Kidney (tissue), 14 donors: ENCODE measurements around the gene ZNF827. TPM values are rescaled to one million over a fixed set of nuclear protein-coding genes. Genes with fewer than 3 reads are reported as not detected.

Experiments
- DNase-seq, 5 donors: peaks; one replicate each; pipeline ENCODE4 v3.0.0-alpha.2; 2013 to 2020
- FAIRE-seq: peaks from 2 replicates; lab custom pipeline; 2012; peaks lifted over from hg19 to GRCh38; lab: Jason Lieb, UNC
- H3K27ac ChIP-seq, 2 donors: one replicate each; pipeline ENCODE4 v1.7.0; 2013; ENCODE audit warnings: low read depth in 2 of 2, low read length in 2 of 2, inconsistent platforms in 1 of 2
- H3K27me3 ChIP-seq: one replicate; pipeline ENCODE4 v1.7.1; 2013; ENCODE audit warnings: low read length, inconsistent platforms; ENCODE audit not compliant: control insufficient read depth, insufficient read depth
- H3K36me3 ChIP-seq, 3 donors: one replicate each; pipeline versions ENCODE4 v1.7.0 to v1.7.1; 2013; ENCODE audit warnings: low read length in 3 of 3, control low read depth in 1 of 3, inconsistent platforms in 1 of 3; ENCODE audit not compliant: insufficient read depth in 3 of 3, control insufficient read depth in 2 of 3
- H3K4me1 ChIP-seq, 3 donors: one replicate each; pipeline versions ENCODE4 v1.7.0 to v1.7.1; 2013; ENCODE audit warnings: low read length in 3 of 3, inconsistent platforms in 1 of 3, low read depth in 1 of 3; ENCODE audit not compliant: control insufficient read depth in 2 of 3, insufficient read depth in 2 of 3
- H3K4me3 ChIP-seq, 3 donors: one replicate each; pipeline versions ENCODE4 v1.7.0 to v1.8.1; 2013; ENCODE audit warnings: low read length in 3 of 3, control low read depth in 1 of 3, inconsistent platforms in 1 of 3
- H3K9ac ChIP-seq, 3 donors: one replicate each; pipeline versions ENCODE4 v1.7.0 to v1.7.1; 2013; ENCODE audit warnings: low read length in 3 of 3, control low read depth in 1 of 3, inconsistent platforms in 1 of 3
- H3K9me3 ChIP-seq, 3 donors: one replicate each; pipeline versions ENCODE4 v1.7.0 to v1.7.1; 2013; ENCODE audit warnings: low read length in 3 of 3, control low read depth in 1 of 3, inconsistent platforms in 1 of 3; ENCODE audit not compliant: control insufficient read depth in 2 of 3, insufficient read depth in 1 of 3
- CTCF ChIP-seq: IDR thresholded peaks from 3 replicates; pipeline ENCODE4 v1.5.1; 2012; ENCODE audit warnings: mild to moderate bottlenecking, moderate library complexity, borderline replicate concordance; ENCODE audit not compliant: insufficient read depth; ENCODE audit errors: extremely low read depth
- intact Hi-C: fragments of 100-400 bp; cut with DNase I; formaldehyde crosslinking; loops from one replicate; pipeline ENCODE4 v1.11.1; 2022
- polyA plus RNA-seq: library from polyadenylated mRNA; stranded (reverse); fragments of 350-450 nt; fragmentation: Illumina TruSeq; extraction: RNeasy Lipid Tissue Mini Kit (QIAGEN cat#74804); gene quantifications from one replicate; pipeline ENCODE4 v1.2.3, GENCODE V29; 2014; ENCODE audit warnings: low read depth, low replicate concordance; ENCODE audit not compliant: insufficient read depth
- total RNA-seq: library from RNA; stranded (reverse); fragmentation: NEBNext Ultra II Directional; extraction: Animal tissue kit (Norgen Biotek cat#: 25700); gene quantifications from one replicate; pipeline ENCODE4 v1.2.1, GENCODE V29; 2021
- donor health status: control.
- donor health status: control.
- donor health status: control.
- donor health status: control.
- donor health status: control.
- donor health status: DM: yes; HTN: yes; CAD: no.
- donor health status: Normal renal cell carcinoma (clear cell type).

Gene ZNF827
- total and polyA plus RNA-seq, 2 donors from 2014 or later: 3.5 to 22.6 TPM

GRCh38 chr4:145879598-145879997 is 59.0 kb downstream of the ZNF827 start:
- TF ChIP-seq CTCF: no peak

GRCh38 chr4:145878501-145879435 is 59.9 kb downstream of the ZNF827 start:
- FAIRE-seq: peak; percentile 39
- Histone ChIP-seq H3K27ac (peak overlapping the region in 1 of 2 donors; percentile 7), H3K27me3 (no peaks in the 10 kb centered on the region), H3K9ac (no peak overlapping the region), H3K4me3 (no peak overlapping the region), H3K36me3 (no peaks in the 10 kb centered on the region), H3K9me3 (no peaks in the 10 kb centered on the region), H3K4me1 (peaks cover 0 to 24% (median 18%) of the 10 kb centered on the region in 3 donors)
- peak in 1 of 5 donors; percentile 56 for DNase-seq
- no peak for TF ChIP-seq CTCF
- intact Hi-C loops: no loop called here

More at GRCh38 chr4:145879598-145879997, 59.0 kb downstream of the ZNF827 start:
- DNase-seq (no peak), FAIRE-seq (no peak)
- H3K27me3 ChIP-seq: no peaks in the 10 kb centered on the region
- H3K9me3 ChIP-seq: no peaks in the 10 kb centered on the region
- intact Hi-C loops: no loop called here
- no peaks in the 10 kb centered on the region for H3K36me3 ChIP-seq
- H3K9ac ChIP-seq: no peak overlapping the region
- H3K4me1 ChIP-seq: peaks cover 0 to 24% (median 18%) of the 10 kb centered on the region in 3 donors
- no peak overlapping the region for H3K4me3 ChIP-seq
- no peak overlapping the region for H3K27ac ChIP-seq

GRCh38 chr4:145876531-145877180 is 62.0 kb downstream of the ZNF827 start:
- FAIRE-seq (no peak), DNase-seq (no peak)
- Histone ChIP-seq H3K27ac (no peak overlapping the region), H3K4me3 (no peak overlapping the region), H3K36me3 (no peaks in the 10 kb centered on the region), H3K9me3 (no peaks in the 10 kb centered on the region), H3K27me3 (no peaks in the 10 kb centered on the region), H3K4me1 (peaks cover 0 to 17% (median 8%) of the 10 kb centered on the region in 3 donors), H3K9ac (no peak overlapping the region)
- intact Hi-C loops: no loop called here
- no peak for TF ChIP-seq CTCF
